Dermis lymphatic vessel endothelial cell (primary cell): ENCODE data around the gene FAM135A. TPM values are rescaled to one million over a fixed set of nuclear protein-coding genes. Genes with fewer than 3 reads are reported as not detected.

Experiments used
- total RNA-seq: library from RNA; depleted of rRNA; stranded (reverse); fragments of >200 nt; gene quantifications from 2 replicates; pipeline ENCODE4 v1.2.1, GENCODE V29; 2014

The FAM135A gene
- total RNA-seq: 12.4 and 22.0 TPM in 2 replicates

GRCh38 chr6:70413114-70413991 lies at the start of gene FAM135A:
TSS of gene FAM135A (plus strand) at chr6:70413508. CDS start at chr6:70428343, 14,835 bp downstream.

GRCh38 chr6:70566751-70567382 lies 153.6 kb downstream of the FAM135A start, which contains the start of gene SDHAF4:
TSS of gene SDHAF4 (plus strand) at chr6:70566930. CDS start at chr6:70566941, 11 bp downstream.

Other genes with a start within 250 kb of the FAM135A start
- not detected in 2 replicates for gene COL9A1, start 110.4 kb upstream of the FAM135A start, total RNA-seq
- 5.2 and 5.5 TPM in 2 replicates for gene SDHAF4, start 153.4 kb downstream of the FAM135A start, total RNA-seq